RCC 7860 (cell line): ENCODE measurements around the gene SCNN1B.
"Not testable (repeated sequence)": the region's sequence is repeated elsewhere in the genome, so short reads cannot be mapped to it uniquely, and the experiment has no call there.

Experiments used
- DNase-seq: peaks from one replicate; pipeline ENCODE4 v3.0.0-alpha.2; 2015; ENCODE audit warnings: low spot score
- FAIRE-seq: peaks from 2 replicates; lab custom pipeline; 2012; peaks lifted over from hg19 to GRCh38; lab: Jason Lieb, UNC

The SCNN1B gene

DNA sequence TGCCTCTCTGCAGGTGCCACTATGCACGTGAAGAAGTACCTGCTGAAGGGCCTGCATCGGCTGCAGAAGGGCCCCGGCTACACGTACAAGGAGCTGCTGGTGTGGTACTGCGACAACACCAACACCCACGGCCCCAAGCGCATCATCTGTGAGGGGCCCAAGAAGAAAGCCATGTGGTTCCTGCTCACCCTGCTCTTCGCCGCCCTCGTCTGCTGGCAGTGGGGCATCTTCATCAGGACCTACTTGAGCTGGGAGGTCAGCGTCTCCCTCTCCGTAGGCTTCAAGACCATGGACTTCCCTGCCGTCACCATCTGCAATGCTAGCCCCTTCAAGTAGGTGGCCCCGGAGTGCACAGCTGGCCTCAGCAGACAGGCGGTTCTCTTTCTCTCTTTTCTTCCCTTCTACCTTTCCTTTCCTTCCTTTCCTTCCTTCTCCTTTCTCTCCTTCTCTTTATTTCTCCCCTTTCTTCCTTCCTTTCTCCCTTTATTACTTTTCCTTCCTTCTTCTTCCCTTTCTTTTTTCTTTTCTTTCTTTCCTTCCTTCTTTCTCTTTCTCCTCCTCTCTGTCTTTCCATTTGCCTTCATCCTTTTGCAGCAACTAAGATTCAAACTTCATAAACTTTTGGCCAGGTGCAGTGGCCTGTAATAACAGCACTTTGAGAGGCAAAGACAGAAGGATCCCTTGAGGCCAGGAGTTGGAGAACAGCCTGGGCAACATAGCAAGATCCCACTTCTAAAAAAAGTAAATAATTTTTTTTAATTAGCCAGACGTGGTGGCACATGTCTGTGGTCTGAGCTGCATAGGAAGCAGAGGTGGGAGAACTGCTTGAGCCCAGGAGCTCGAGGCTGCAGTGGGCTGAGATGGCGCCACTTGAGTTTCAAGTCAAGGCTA is 46.7 kb downstream of the SCNN1B start:
- no peak for DNase-seq
- no peak for FAIRE-seq

DNA sequence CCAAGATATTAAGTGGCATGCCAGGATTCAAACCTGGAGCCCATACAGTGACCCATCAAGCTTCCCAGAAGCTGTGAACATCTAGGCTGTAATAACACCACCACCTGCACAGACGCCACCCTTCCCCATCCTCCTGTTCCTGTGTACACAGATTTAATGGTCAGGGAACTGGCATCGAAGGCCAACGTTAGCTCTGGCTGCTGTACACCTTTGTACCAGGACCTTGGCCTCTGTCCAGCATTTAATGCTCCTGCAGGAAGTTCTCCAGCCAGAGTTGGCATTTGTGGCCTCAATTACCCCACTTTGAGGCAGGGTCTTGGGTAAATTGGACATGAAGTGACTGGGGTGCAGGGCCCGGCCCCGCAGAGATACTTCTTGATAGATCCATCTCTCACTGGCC is 49.3 kb downstream of the SCNN1B start:
- DNase-seq, result no peak
- no peak for FAIRE-seq

GRCh38 chr16:23353440-23353839 is 51.3 kb downstream of the SCNN1B start:
- no peak for DNase-seq

GRCh38 chr16:23354246-23354645 is 52.1 kb downstream of the SCNN1B start:
- FAIRE-seq (no peak), DNase-seq (no peak)

More at GRCh38 chr16:23353440-23353839, 51.3 kb downstream of the SCNN1B start:
- no peak for FAIRE-seq

DNA sequence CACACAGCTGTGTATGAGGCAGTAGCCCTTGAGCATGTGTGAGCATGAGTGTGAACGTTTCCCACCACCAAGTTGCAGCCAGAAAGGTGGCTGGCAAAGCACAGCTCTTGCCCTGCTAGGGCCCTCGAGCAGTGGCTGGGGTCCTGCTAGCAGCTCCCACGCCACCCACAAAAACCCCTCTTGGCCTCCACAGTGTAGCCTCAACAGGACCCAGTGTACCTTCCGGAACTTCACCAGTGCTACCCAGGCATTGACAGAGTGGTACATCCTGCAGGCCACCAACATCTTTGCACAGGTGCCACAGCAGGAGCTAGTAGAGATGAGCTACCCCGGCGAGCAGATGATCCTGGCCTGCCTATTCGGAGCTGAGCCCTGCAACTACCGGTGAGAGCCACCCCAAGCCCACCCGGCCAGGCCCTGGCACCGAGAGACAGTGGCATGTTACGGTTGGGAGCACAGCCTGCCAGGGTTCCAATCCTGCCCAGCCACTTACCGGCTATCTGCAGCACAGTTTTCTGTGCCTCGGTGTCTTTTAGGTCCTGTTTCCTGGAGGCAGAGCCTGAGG is 53.1 kb downstream of the SCNN1B start:
- FAIRE-seq (no peak), DNase-seq (no peak)

- no peak for FAIRE-seq
- DNase-seq, result no peak
Observed at GRCh38 chr16:23356941-23357340, 54.8 kb downstream of the SCNN1B start.

DNA sequence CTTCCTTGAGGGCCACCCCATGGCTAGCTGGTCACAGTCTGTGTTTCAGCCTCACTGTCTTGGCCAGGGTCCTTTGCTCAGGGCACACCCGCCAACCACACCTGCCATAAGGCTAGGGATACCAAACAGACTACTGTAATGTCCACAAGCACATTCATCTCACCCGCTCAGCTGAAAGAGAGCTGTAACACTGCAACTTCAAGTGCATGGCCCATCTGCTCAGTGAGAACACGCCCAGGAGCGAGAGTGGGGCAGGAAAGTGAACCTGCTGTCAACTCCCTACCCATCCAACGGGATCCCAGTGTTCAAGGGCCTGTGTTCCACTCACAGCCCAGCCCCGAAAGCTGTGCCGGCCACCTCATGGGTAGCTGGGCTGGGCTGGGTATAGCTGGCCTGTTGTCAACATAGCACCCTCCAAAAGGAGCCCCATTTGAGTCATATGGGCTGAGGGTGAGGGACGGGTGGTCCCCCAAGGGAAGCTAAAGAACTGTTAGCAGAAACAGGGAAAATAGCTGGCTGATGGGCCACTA is 55.7 kb downstream of the SCNN1B start:
- FAIRE-seq (no peak), DNase-seq (no peak)

DNA sequence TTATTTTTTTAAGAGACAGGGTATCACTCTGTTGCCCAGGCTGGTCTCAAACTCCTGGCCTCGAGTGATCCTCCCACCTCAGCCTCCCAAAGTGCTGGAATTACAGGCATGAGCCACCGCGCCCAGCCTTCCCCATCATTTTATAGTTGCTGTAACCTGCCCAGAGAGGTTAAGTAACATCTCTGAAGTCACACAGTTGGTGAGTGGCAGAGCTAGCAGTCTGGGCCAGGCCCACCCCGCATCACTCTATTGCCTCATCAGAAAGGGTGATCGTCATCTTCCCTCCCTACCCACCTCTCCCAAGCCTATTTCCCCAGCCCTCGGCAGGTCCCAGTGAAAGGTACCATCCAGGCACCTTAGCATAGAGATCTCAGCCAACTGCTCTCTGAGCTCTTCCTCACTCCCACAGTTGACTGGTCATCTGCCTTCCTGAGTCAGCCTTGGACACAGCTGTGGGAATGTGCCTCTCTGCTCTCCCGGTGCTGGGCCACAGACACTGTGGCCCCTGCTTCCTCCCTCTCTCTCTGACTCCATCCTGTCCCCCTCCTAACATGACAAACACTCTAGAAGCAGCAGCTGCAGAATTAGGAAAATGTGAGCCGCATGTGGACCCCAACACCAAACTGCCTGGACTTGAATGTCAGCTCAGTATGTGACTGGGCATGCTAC is 57.1 kb downstream of the SCNN1B start:
- DNase-seq, result peak; percentile 34
- no peak for FAIRE-seq

DNA sequence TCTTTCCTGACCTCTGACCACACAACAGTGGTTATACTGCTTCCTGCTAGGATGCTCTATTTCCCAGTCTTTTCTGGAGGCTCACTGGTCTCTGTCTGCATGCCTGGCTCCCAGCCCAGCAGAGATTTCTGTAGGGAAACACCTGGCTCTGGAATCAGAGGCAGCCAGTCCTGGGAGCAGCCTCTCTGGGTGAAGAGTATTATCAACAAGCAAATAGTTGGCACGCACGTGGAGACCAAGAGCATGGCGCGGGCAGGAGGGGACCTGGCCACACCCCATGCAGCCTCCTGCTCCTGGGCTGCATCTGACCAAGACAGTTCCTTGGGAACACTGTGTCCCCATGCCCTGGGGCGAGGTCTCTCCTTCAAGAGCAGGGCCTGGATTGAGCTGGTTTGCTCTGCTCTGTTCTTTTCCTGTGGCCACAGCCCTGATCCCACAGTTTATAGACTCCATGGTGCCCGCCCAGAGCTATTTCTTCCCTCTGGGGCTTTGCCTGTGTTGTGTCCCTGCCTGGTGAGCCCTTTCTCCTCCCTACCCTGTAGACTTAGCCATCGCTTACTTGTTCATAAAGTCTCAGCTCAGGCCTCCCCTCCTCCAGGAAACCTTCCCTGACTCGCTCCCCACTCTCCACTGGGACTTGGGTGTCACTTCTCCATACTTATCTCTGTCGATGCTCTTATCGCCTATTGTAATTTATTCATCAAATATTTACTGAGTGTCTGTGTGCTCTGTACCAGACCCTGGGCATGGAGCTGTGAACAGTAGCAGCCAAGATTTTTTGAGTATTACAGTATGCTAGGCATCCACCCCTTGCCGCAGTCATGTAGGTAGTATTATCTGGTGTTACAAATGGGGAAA is 60.6 kb downstream of the SCNN1B start:
- DNase-seq (no peak), FAIRE-seq (no peak)

GRCh38 chr16:23365602-23366240 is 63.6 kb downstream of the SCNN1B start:
- FAIRE-seq, result no peak
- no peak for DNase-seq

GRCh38 chr16:23366341-23366740 is 64.2 kb downstream of the SCNN1B start:
- not testable (repeated sequence) for DNase-seq, FAIRE-seq

GRCh38 chr16:23367564-23367963 is 65.5 kb downstream of the SCNN1B start:
- FAIRE-seq (no peak), DNase-seq (no peak)

- no peak for FAIRE-seq
- DNase-seq, result no peak
Observed at GRCh38 chr16:23367988-23368387, 65.9 kb downstream of the SCNN1B start.

GRCh38 chr16:23368469-23368868 is 66.4 kb downstream of the SCNN1B start:
- DNase-seq, result peak; percentile 45
- FAIRE-seq, result no peak

DNA sequence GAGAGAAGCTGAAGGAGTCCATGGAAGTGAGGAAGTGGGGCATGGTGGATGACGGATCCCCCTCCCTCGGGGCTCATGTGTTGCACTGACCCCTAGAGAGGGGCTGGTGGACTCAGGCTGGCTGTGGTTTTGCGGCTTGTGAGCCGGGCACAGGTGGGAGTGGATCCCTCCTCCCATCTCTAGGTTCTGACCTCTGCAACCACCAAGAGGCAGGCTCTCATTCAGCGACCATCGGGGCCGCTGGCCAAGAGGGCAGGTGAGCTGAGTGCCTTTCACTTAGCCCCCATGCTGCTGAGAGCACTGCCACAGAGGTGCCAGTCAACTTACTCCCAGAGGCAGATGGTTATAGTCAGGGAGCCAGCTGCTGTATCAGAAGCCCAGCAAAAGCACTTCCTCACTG is 67.3 kb downstream of the SCNN1B start:
- DNase-seq (no peak), FAIRE-seq (no peak)

GRCh38 chr16:23371368-23371767 is 69.3 kb downstream of the SCNN1B start:
- FAIRE-seq (no peak), DNase-seq (no peak)

DNA sequence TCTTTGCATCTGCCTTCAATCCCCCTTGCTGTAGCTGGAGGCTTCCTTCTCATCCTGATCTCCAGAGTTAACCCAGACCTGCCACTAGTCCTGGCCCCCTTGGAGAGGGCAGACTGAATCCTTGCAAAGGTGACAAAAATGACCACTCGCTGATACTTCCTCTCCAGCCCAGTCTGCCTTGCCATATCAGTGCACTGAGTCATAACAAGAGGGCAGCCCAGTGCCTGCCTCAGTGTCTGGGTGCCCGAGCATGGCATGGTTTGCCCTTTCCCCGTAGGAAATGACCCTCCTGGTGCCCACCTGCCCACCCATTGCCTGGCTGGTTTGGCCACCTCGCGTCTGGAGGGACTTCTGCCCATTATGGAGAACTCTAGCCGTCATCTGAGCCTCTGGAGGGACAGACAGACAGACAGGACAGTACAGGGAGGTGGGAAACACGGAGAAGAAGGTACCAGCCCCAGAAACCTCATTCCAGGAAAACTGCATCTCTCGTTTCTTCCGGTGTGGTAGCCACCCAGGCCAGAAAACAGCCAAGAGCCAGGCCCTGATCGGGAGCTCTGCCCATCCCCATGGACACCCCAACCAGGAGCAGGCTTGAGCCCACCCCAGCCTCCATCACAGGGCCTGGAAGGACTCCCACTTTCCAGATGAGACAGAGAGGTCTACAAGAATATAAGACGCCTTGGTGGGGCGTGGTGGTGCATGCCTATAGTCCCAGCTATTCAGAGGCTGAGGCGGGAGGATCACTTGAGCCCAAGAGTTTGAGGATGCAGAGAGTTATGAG is 71.5 kb downstream of the SCNN1B start:
- FAIRE-seq (no peak), DNase-seq (peak; percentile 14)

GRCh38 chr16:23374721-23375510 is 72.8 kb downstream of the SCNN1B start:
- FAIRE-seq, result no peak
- no peak for DNase-seq

DNA sequence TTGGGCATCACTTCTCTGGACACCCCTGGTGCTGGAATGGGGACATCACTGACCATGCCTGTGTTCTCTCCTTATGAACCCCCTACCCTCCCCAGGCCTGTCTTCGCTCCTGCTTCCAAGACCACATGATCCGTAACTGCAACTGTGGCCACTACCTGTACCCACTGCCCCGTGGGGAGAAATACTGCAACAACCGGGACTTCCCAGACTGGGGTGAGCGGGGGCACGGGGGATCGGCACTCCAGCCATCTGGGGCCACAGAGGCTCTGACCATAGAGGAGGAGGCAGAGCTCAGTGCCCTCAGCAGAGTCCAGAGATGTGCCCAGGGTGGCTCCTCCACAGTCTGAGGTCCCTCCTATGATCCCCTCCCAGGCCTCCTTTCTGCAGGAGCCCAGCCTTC is 73.5 kb downstream of the SCNN1B start:
- no peak for DNase-seq
- FAIRE-seq, result no peak
